CD4-positive, alpha-beta memory T cell (primary cell): ENCODE measurements around the gene AXIN1. TPM values are rescaled to one million over a fixed set of nuclear protein-coding genes. Genes with fewer than 3 reads are reported as not detected.

Source experiments
- polyA plus RNA-seq, 2 donors: library from polyadenylated mRNA; unstranded; fragments of 300-500 nt; fragmentation: Illumina TruSeq; gene quantifications; one replicate each; pipeline ENCODE4 v1.2.3, GENCODE V29; 2021
- total RNA-seq, 2 experiments: library from RNA; stranded (reverse); gene quantifications; one replicate each; pipeline ENCODE4 v1.2.3, GENCODE V29; 2021

AXIN1 gene
- total and polyA plus RNA-seq, 4 experiments from 2014 or later = 0.67 to 43.0 (median 23.2) TPM

Other genes with a start within 250 kb of the AXIN1 start
- gene NPRL3, start 214.1 kb downstream of the AXIN1 start, total RNA-seq = 10 to 100 TPM; 38.6 to 40.5 TPM
- 10 to 100 TPM in 1 of 2 donors, 1 to 10 TPM in 1; 9.0 to 15.2 TPM for gene NPRL3, start 214.1 kb downstream of the AXIN1 start, polyA plus RNA-seq
- gene HBZ, start 200.1 kb downstream of the AXIN1 start, total RNA-seq = not detected
- not detected for gene HBZ, start 200.1 kb downstream of the AXIN1 start, polyA plus RNA-seq
- not detected for gene HBM, start 186.7 kb downstream of the AXIN1 start, total RNA-seq
- gene HBM, start 186.7 kb downstream of the AXIN1 start, polyA plus RNA-seq = not detected
- gene HBA2, start 179.8 kb downstream of the AXIN1 start, total RNA-seq = under 1 TPM in 1 of 2 experiments, not detected in 1; 0.75 TPM
- 1 to 10 TPM in 1 of 2 donors, under 1 TPM in 1; 0.83 to 1.1 TPM for gene HBA2, start 179.8 kb downstream of the AXIN1 start, polyA plus RNA-seq
- under 1 TPM in 1 of 2 experiments, not detected in 1; 0.76 TPM for gene HBA1, start 176.0 kb downstream of the AXIN1 start, total RNA-seq
- not detected for gene HBA1, start 176.0 kb downstream of the AXIN1 start, polyA plus RNA-seq
- not detected for gene HBQ1, start 172.3 kb downstream of the AXIN1 start, total RNA-seq
- gene HBQ1, start 172.3 kb downstream of the AXIN1 start, polyA plus RNA-seq = not detected
- gene LUC7L, start 123.3 kb downstream of the AXIN1 start, total RNA-seq = 100 to 1,000 TPM; 147 to 157 TPM
- 10 to 100 TPM in 1 of 2 donors, 1 to 10 TPM in 1; 5.1 to 12.9 TPM for gene LUC7L, start 123.3 kb downstream of the AXIN1 start, polyA plus RNA-seq
- gene FAM234A, start 117.9 kb downstream of the AXIN1 start, total RNA-seq = 10 to 100 TPM; 34.8 to 41.1 TPM
- 10 to 100 TPM; 18.2 to 35.1 TPM for gene FAM234A, start 117.9 kb downstream of the AXIN1 start, polyA plus RNA-seq
- gene RGS11, start 76.8 kb downstream of the AXIN1 start, total RNA-seq = under 1 TPM in 1 of 2 experiments, not detected in 1; 0.44 TPM
- not detected for gene RGS11, start 76.8 kb downstream of the AXIN1 start, polyA plus RNA-seq
- under 1 TPM in 1 of 2 experiments, not detected in 1; 0.96 TPM for gene ARHGDIG, start 72.1 kb downstream of the AXIN1 start, total RNA-seq
- gene ARHGDIG, start 72.1 kb downstream of the AXIN1 start, polyA plus RNA-seq = not detected
- not detected for gene PDIA2, start 69.6 kb downstream of the AXIN1 start, total RNA-seq
- gene PDIA2, start 69.6 kb downstream of the AXIN1 start, polyA plus RNA-seq = not detected
- 10 to 100 TPM; 27.9 to 29.2 TPM for gene MRPL28, start 17.8 kb upstream of the AXIN1 start, total RNA-seq
- gene MRPL28, start 17.8 kb upstream of the AXIN1 start, polyA plus RNA-seq = 10 to 100 TPM; 58.6 to 59.2 TPM
- gene PGAP6, start 29.3 kb upstream of the AXIN1 start, total RNA-seq = 10 to 100 TPM; 72.2 to 73.5 TPM
- gene PGAP6, start 29.3 kb upstream of the AXIN1 start, polyA plus RNA-seq = 10 to 100 TPM; 22.7 to 40.5 TPM
- gene NME4, start 44.5 kb upstream of the AXIN1 start, total RNA-seq = 10 to 100 TPM; 34.9 to 35.4 TPM
- gene NME4, start 44.5 kb upstream of the AXIN1 start, polyA plus RNA-seq = 10 to 100 TPM; 54.4 to 61.7 TPM
- gene DECR2, start 49.2 kb upstream of the AXIN1 start, total RNA-seq = 1 to 10 TPM; 5.1 to 7.3 TPM
- gene DECR2, start 49.2 kb upstream of the AXIN1 start, polyA plus RNA-seq = 1 to 10 TPM; 3.4 to 4.1 TPM
- 10 to 100 TPM; 41.8 to 42.6 TPM for gene RAB11FIP3, start 72.9 kb upstream of the AXIN1 start, total RNA-seq
- 1 to 10 TPM in 1 of 2 donors, under 1 TPM in 1; 0.15 to 4.6 TPM for gene RAB11FIP3, start 72.9 kb upstream of the AXIN1 start, polyA plus RNA-seq
- gene CAPN15, start 175.0 kb upstream of the AXIN1 start, total RNA-seq = 10 to 100 TPM; 74.0 to 77.4 TPM
- 10 to 100 TPM in 1 of 2 donors, 1 to 10 TPM in 1; 5.3 to 14.1 TPM for gene CAPN15, start 175.0 kb upstream of the AXIN1 start, polyA plus RNA-seq
- not detected for gene PRR35, start 207.7 kb upstream of the AXIN1 start, total RNA-seq
- not detected for gene PRR35, start 207.7 kb upstream of the AXIN1 start, polyA plus RNA-seq
- gene NHLRC4, start 214.3 kb upstream of the AXIN1 start, total RNA-seq = 1 to 10 TPM; 2.4 to 3.2 TPM
- 1 to 10 TPM; 2.1 to 2.7 TPM for gene NHLRC4, start 214.3 kb upstream of the AXIN1 start, polyA plus RNA-seq
- 10 to 100 TPM; 61.4 to 63.3 TPM for gene PIGQ, start 217.2 kb upstream of the AXIN1 start, total RNA-seq
- gene PIGQ, start 217.2 kb upstream of the AXIN1 start, polyA plus RNA-seq = 10 to 100 TPM in 1 of 2 donors, 1 to 10 TPM in 1; 7.2 to 12.5 TPM
- 10 to 100 TPM; 22.0 to 25.6 TPM for gene RAB40C, start 237.3 kb upstream of the AXIN1 start, total RNA-seq
- gene RAB40C, start 237.3 kb upstream of the AXIN1 start, polyA plus RNA-seq = 10 to 100 TPM in 1 of 2 donors, 1 to 10 TPM in 1; 6.8 to 17.7 TPM